Loucy (cell line): ENCODE results near the gene L3MBTL4.

ENCODE experiments used
- H2AFZ ChIP-seq: fragments of 200-600 bp; sonication (generic); 2 replicates; pipeline ENCODE4 v1.6.0; 2016; ENCODE audit warnings: antibody characterized with exemption, mild to moderate bottlenecking, low read length, moderate library complexity
- H3F3A ChIP-seq: fragments of 200-600 bp; 2 replicates; pipeline ENCODE4 v1.6.0; 2016; ENCODE audit warnings: antibody characterized with exemption, low read depth, mild to moderate bottlenecking
- H3K27me3 ChIP-seq: fragments of 200-600 bp; sonication (generic); 2 replicates; pipeline ENCODE4 v1.6.1; 2014; ENCODE audit warnings: low read length, mild to moderate bottlenecking; ENCODE audit not compliant: insufficient read depth, poor library complexity, severe bottlenecking
- H3K36me3 ChIP-seq: fragments of 200-600 bp; sonication (generic); 2 replicates; pipeline ENCODE4 v1.6.1; 2016; ENCODE audit warnings: low read length; ENCODE audit not compliant: insufficient read depth
- H3K4me1 ChIP-seq: fragments of 200-600 bp; sonication (generic); 2 replicates; pipeline ENCODE4 v1.5.1; 2014; ENCODE audit warnings: low read length, mild to moderate bottlenecking; ENCODE audit not compliant: insufficient read depth, poor library complexity, severe bottlenecking
- H3K4me2 ChIP-seq: fragments of 200-600 bp; sonication (generic); 2 replicates; pipeline ENCODE4 v1.6.0; 2014; ENCODE audit warnings: antibody characterized with exemption, low read length, low read depth, mild to moderate bottlenecking; ENCODE audit not compliant: poor library complexity, severe bottlenecking
- H3K4me3 ChIP-seq: fragments of 200-600 bp; sonication (generic); 2 replicates; pipeline ENCODE4 v1.5.1; 2014; ENCODE audit warnings: low read length, mild to moderate bottlenecking, mixed read lengths; ENCODE audit not compliant: poor library complexity, severe bottlenecking
- H3K79me2 ChIP-seq: fragments of 200-600 bp; sonication (generic); 2 replicates; pipeline ENCODE4 v1.6.1; 2014; ENCODE audit warnings: low read length; ENCODE audit not compliant: insufficient read depth
- H3K9ac ChIP-seq: fragments of 200-600 bp; sonication (generic); 2 replicates; pipeline ENCODE4 v1.6.0; 2014; ENCODE audit warnings: mild to moderate bottlenecking, low read depth, low read length, moderate library complexity; ENCODE audit not compliant: poor library complexity, severe bottlenecking
- H3K9me2 ChIP-seq: fragments of 200-600 bp; sonication (generic); replicated peaks from 2 replicates; pipeline ENCODE4 v1.6.1; 2016; ENCODE audit warnings: low read depth, low read length, mixed read lengths
- H3K9me3 ChIP-seq: fragments of 200-600 bp; sonication (generic); 2 replicates; pipeline ENCODE4 v1.6.1; 2014; ENCODE audit warnings: mild to moderate bottlenecking, antibody characterized with exemption, low read length, low read depth; ENCODE audit not compliant: insufficient read depth
- H4K20me1 ChIP-seq: fragments of 200-600 bp; sonication (generic); 2 replicates; pipeline ENCODE4 v1.6.0; 2014; ENCODE audit warnings: antibody characterized with exemption, low read length, mild to moderate bottlenecking; ENCODE audit not compliant: insufficient read depth, poor library complexity, severe bottlenecking
- CTCF ChIP-seq: fragments of 200-600 bp; sonication (generic); conservative IDR thresholded peaks from 2 replicates; pipeline ENCODE4 v1.5.1; 2014; ENCODE audit warnings: mild to moderate bottlenecking, antibody characterized with exemption, low read length
- EZH2phosphoT487 ChIP-seq: fragments of 200-600 bp; IDR thresholded peaks from 2 replicates; pipeline ENCODE4 v1.6.1; 2018; ENCODE audit warnings: antibody characterized with exemption, mild to moderate bottlenecking, moderate library complexity, borderline replicate concordance

The L3MBTL4 gene

GRCh38 chr18:6155707-6156106 is 259.0 kb downstream of the L3MBTL4 start:
- H3K36me3 ChIP-seq, result no peaks in the 10 kb centered on the region
- no peaks in the 10 kb centered on the region for H3K9me2 ChIP-seq
- H3K4me1 ChIP-seq, result no peaks in the 10 kb centered on the region
- no peaks in the 10 kb centered on the region for H3F3A ChIP-seq
- TF ChIP-seq CTCF (no peak), EZH2phosphoT487 (no peak)
- no peaks in the 10 kb centered on the region for H3K79me2 ChIP-seq
- H3K27me3 ChIP-seq, result no peaks in the 10 kb centered on the region
- H3K9me3 ChIP-seq, result no peaks in the 10 kb centered on the region; the same call in 1 of the 2 replicates
- no peak overlapping the region for H3K4me3 ChIP-seq
- no peak overlapping the region for H3K9ac ChIP-seq
- no peaks in the 10 kb centered on the region for H4K20me1 ChIP-seq
- no peak overlapping the region for H3K4me2 ChIP-seq
- H2AFZ ChIP-seq, result no peak overlapping the region

GRCh38 chr18:6150430-6150829 is 264.3 kb downstream of the L3MBTL4 start:
- no peaks in the 10 kb centered on the region for H4K20me1 ChIP-seq
- TF ChIP-seq EZH2phosphoT487, result no peak
- no peaks in the 10 kb centered on the region for H3K79me2 ChIP-seq
- H3F3A ChIP-seq, result no peaks in the 10 kb centered on the region
- 0 out of 2 replicates have a peak, but pooled peaks cover 4% of the 10 kb centered on the region for H3K9me3 ChIP-seq
- no peak overlapping the region for H3K9ac ChIP-seq
- no peaks in the 10 kb centered on the region for H3K27me3 ChIP-seq
- no peak overlapping the region for H3K4me3 ChIP-seq
- no peak overlapping the region for H3K4me2 ChIP-seq
- H3K36me3 ChIP-seq, result no peaks in the 10 kb centered on the region
- H2AFZ ChIP-seq, result no peak overlapping the region
- no peaks in the 10 kb centered on the region for H3K9me2 ChIP-seq
- H3K4me1 ChIP-seq, result no peaks in the 10 kb centered on the region

GRCh38 chr18:6146307-6146661 is 268.4 kb downstream of the L3MBTL4 start:
- Histone ChIP-seq H3F3A (no peaks in the 10 kb centered on the region), H3K4me2 (no peak overlapping the region), H3K4me3 (no peak overlapping the region), H3K4me1 (no peaks in the 10 kb centered on the region), H2AFZ (no peak overlapping the region), H3K9me3 (0 out of 2 replicates have a peak, but pooled peaks cover 4% of the 10 kb centered on the region), H4K20me1 (no peaks in the 10 kb centered on the region), H3K9me2 (no peaks in the 10 kb centered on the region), H3K27me3 (no peaks in the 10 kb centered on the region), H3K9ac (no peak overlapping the region), H3K79me2 (no peaks in the 10 kb centered on the region), H3K36me3 (no peaks in the 10 kb centered on the region)
- TF ChIP-seq EZH2phosphoT487, result no peak

- 0 out of 2 replicates have a peak, but pooled peaks cover 4% of the 10 kb centered on the region for H3K9me3 ChIP-seq
- H3K4me3 ChIP-seq, result no peak overlapping the region
- H4K20me1 ChIP-seq, result no peaks in the 10 kb centered on the region
- TF ChIP-seq CTCF (no peak), EZH2phosphoT487 (no peak)
- no peak overlapping the region for H3K9ac ChIP-seq
- no peaks in the 10 kb centered on the region for H3K27me3 ChIP-seq
- no peaks in the 10 kb centered on the region for H3F3A ChIP-seq
- no peaks in the 10 kb centered on the region for H3K9me2 ChIP-seq
- H2AFZ ChIP-seq, result no peak overlapping the region
- H3K4me1 ChIP-seq, result no peaks in the 10 kb centered on the region
- no peak overlapping the region for H3K4me2 ChIP-seq
- H3K79me2 ChIP-seq, result no peaks in the 10 kb centered on the region
- H3K36me3 ChIP-seq, result no peaks in the 10 kb centered on the region
Observed at GRCh38 chr18:6145645-6146306, 268.9 kb downstream of the L3MBTL4 start.
